Measurements from ENCODE around the gene RNU1-4. TPM values are rescaled to one million over a fixed set of nuclear protein-coding genes. Genes with fewer than 3 reads are reported as not detected.

Gene RNU1-4
- total RNA-seq, 3 donors from 2014 or later (not counting 1 experiment from before 2014, with no cell fraction given): 2,937 to 3,261 (median 3,038) TPM

DNA sequence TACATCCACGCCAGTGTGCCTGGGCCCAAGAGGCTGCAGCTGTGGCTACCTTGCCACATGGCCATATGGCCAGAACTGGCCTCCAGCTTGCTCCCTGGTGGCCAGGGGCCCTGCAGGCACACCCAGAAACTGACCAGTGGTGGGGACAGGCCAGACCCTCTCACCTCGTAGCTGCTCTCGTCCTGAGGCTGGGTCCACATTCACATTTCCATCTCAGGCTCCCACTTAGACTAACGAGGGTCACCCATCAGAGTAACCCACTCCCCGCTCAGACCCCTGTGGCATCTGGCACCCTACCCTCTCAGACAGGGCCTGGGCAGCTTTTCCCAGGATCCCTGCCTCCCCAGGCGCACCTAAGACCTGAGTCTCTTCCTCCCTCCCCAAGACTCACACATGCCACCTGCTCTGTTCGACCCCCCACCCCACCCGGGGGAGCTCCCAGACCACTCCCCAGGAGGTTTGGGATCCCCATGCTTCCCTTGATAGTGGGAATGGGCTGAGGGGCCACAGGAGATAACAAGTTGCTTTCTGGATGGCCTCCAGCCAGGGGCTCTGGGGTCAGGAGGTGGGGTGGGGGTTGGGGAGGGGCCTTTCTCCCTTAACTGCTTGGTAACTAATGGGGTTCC is 21.3 kb upstream of the RNU1-4 start:
- TF ChIP-seq, protein P1, sequence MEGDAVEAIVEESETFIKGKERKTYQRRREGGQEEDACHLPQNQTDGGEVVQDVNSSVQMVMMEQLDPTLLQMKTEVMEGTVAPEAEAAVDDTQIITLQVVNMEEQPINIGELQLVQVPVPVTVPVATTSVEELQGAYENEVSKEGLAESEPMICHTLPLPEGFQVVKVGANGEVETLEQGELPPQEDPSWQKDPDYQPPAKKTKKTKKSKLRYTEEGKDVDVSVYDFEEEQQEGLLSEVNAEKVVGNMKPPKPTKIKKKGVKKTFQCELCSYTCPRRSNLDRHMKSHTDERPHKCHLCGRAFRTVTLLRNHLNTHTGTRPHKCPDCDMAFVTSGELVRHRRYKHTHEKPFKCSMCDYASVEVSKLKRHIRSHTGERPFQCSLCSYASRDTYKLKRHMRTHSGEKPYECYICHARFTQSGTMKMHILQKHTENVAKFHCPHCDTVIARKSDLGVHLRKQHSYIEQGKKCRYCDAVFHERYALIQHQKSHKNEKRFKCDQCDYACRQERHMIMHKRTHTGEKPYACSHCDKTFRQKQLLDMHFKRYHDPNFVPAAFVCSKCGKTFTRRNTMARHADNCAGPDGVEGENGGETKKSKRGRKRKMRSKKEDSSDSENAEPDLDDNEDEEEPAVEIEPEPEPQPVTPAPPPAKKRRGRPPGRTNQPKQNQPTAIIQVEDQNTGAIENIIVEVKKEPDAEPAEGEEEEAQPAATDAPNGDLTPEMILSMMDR (IDR thresholded peaks at IDR 0.05): no peak
- H3K9me3 Mint-ChIP-seq: no peaks in the 10 kb centered on the region
- DNase-seq (no peak), ATAC-seq (no peak)
- H3K27me3 ChIP-seq (ENCODE audit: control insufficient read depth, insufficient read depth, low read length): peaks cover 4% of the 10 kb centered on the region
- H3K36me3 ChIP-seq (ENCODE audit: control insufficient read depth, insufficient read depth, low read length): no peaks in the 10 kb centered on the region
- H3K4me3 ChIP-seq (ENCODE audit: low read length): no peak overlapping the region
- 87% methylated on average over 8 of the region's 8 CpGs for WGBS (ENCODE audit: insufficient coverage)
- H3K4me3 Mint-ChIP-seq: no peak overlapping the region
- H3K4me1 ChIP-seq (ENCODE audit: control insufficient read depth, insufficient read depth, low read length): no peaks in the 10 kb centered on the region
- no peaks in the 10 kb centered on the region for H3K4me1 Mint-ChIP-seq
- no peak overlapping the region for H3K27ac Mint-ChIP-seq
- intact Hi-C loops (cut with micrococcal nuclease): no loop called here
- H3K9me3 ChIP-seq (ENCODE audit: control insufficient read depth, insufficient read depth, low read length): no peaks in the 10 kb centered on the region
- H3K36me3 Mint-ChIP-seq: no peaks in the 10 kb centered on the region
- H3K27me3 Mint-ChIP-seq (ENCODE audit: low read depth in 2 of 2): peaks cover 11% of the 10 kb centered on the region in 2 donors
- no peak overlapping the region for H3K27ac ChIP-seq (ENCODE audit: low read length)

DNA sequence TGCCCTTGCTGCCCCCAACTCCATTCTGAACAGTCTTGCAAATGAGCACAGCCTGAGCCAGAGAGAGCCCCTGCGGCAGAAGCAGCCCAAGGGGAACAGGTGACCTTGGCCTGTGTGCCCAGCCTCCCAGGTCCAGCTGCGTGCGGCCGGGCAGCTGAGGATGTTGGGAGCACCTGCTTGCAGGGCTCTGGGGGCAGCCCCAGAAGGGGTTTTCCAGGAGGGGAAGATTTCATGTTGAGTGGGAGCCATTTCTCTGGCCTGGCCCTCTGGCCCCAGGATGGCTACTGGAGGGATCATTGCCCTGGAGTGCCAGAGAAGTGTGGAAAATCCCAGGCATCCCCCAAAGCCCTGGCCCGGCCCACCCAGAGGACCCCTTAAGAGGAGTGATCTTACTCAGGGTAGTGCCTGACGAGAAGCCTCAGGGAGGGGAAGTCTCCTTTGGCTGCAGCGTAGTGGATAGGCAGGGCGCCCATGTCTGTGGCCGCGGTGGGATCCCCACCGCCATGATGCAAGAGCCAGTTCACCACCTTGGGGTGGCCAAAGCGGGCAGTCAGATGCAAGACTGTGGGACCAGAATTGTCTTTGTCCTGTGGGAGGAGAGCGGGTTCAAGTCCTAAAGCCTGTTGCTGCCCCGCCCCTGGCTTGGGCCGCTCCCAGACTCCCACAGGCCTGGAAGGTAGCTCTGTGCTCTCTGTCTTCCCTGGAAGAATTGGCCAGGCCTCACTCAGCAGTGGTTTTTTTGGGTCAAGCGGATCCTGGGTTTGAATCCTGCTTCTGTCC is 20.6 kb upstream of the RNU1-4 start:
- DNase-seq: no peak
- Histone ChIP-seq H3K9me3 (ENCODE audit: control insufficient read depth, insufficient read depth, low read length) (no peaks in the 10 kb centered on the region), H3K27ac (ENCODE audit: low read length) (no peak overlapping the region), H3K4me3 (ENCODE audit: low read length) (no peak overlapping the region), H3K27me3 (ENCODE audit: control insufficient read depth, insufficient read depth, low read length) (peaks cover 4% of the 10 kb centered on the region), H3K36me3 (ENCODE audit: control insufficient read depth, insufficient read depth, low read length) (no peaks in the 10 kb centered on the region), H3K4me1 (ENCODE audit: control insufficient read depth, insufficient read depth, low read length) (no peaks in the 10 kb centered on the region)
- TF ChIP-seq, protein P1 (IDR thresholded peaks at IDR 0.05): no peak
- Mint-ChIP-seq H3K36me3 (no peaks in the 10 kb centered on the region), H3K27ac (no peak overlapping the region), H3K4me3 (no peak overlapping the region), H3K27me3 (ENCODE audit: low read depth in 2 of 2) (peaks cover 11% of the 10 kb centered on the region in 2 donors), H3K4me1 (no peaks in the 10 kb centered on the region), H3K9me3 (no peaks in the 10 kb centered on the region)
- WGBS (ENCODE audit: insufficient coverage): 91% methylated on average over 16 of the region's 16 CpGs
- intact Hi-C loops (cut with micrococcal nuclease): no loop called here
- no peak for ATAC-seq

DNA sequence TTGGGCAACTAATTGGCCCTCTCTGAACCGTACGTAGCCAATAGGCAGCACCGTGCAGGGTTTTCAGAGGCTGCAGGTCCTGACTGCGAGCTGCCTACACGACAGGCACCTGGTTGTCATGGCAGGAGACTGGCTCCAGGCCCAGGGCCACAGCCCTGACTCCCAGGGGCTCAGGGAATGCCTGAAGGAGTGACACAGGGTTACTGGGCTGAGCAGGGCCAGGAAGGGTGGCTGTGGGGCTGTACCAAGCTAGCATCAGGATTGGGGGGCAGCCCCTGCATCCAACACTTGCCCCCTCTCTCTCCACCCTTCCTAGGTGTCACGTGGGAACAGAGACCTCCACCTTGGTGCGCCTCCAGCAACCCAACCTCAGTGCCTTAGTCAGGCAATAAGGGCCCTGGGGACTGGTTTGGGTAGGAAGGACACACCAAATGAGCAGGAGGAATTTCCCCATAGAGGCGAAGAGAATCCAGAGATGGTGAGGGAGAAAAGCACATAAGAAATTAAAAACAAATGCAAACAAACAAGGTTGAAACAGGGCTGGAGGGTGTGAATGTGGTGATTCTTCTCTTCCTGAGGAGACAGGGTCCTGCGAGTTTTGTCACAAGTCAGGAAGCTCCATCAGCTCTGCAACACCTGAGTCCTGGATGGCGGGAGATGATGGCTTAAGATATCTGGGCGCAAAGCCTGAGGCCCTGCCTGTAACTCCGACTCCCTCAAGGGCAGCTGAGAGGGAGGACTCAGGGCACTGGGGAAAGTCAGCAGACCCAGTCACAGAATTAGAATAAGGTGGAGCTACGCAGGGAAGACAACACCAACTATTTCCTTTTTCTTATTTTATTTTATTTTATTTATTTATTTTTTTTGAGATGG is 19.7 kb upstream of the RNU1-4 start:
- H3K4me1 Mint-ChIP-seq: no peaks in the 10 kb centered on the region
- ATAC-seq (no peak), DNase-seq (no peak)
- no peak overlapping the region for H3K4me3 Mint-ChIP-seq
- H3K27me3 Mint-ChIP-seq (ENCODE audit: low read depth in 2 of 2): peaks cover 11% of the 10 kb centered on the region in 2 donors
- H3K36me3 ChIP-seq (ENCODE audit: control insufficient read depth, insufficient read depth, low read length): no peaks in the 10 kb centered on the region
- H3K4me1 ChIP-seq (ENCODE audit: control insufficient read depth, insufficient read depth, low read length): no peaks in the 10 kb centered on the region
- no peak overlapping the region for H3K4me3 ChIP-seq (ENCODE audit: low read length)
- 89% methylated on average over 12 of the region's 13 CpGs for WGBS (ENCODE audit: insufficient coverage)
- no peak overlapping the region for H3K27ac Mint-ChIP-seq
- no peaks in the 10 kb centered on the region for H3K9me3 Mint-ChIP-seq
- peaks cover 10% of the 10 kb centered on the region for H3K27me3 ChIP-seq (ENCODE audit: control insufficient read depth, insufficient read depth, low read length)
- H3K36me3 Mint-ChIP-seq: no peaks in the 10 kb centered on the region
- TF ChIP-seq, protein P1 (IDR thresholded peaks at IDR 0.05): no peak
- no peaks in the 10 kb centered on the region for H3K9me3 ChIP-seq (ENCODE audit: control insufficient read depth, insufficient read depth, low read length)
- intact Hi-C loops (cut with micrococcal nuclease): no loop called here
- no peak overlapping the region for H3K27ac ChIP-seq (ENCODE audit: low read length)
